B cell (primary cell): ENCODE data around the gene CRAT. TPM values are rescaled to one million over a fixed set of nuclear protein-coding genes. Genes with fewer than 3 reads are reported as not detected.
A peak's percentile ranks its signal among the peaks of the same experiment; 100 is the strongest.

Experiments
- ATAC-seq: fragments of 200-7000 bp; cut with Tn5 transposase; one replicate; pipeline ENCODE4 v1.10.0; 2021; ENCODE audit warnings: low read depth, mild to moderate bottlenecking, moderate number of reproducible peaks, moderate library complexity
- CTCF ChIA-PET: fragments of 350-600 bp; sonication (Branson Sonifier 250); formaldehyde crosslinking; loops from one replicate; lab custom pipeline; 2021; ENCODE audit warnings: antibody characterized with exemption, inconsistent platforms; lab: Charles Lee
- POLR2A ChIA-PET: fragments of 350-600 bp; sonication (Branson Sonifier 250); formaldehyde crosslinking; loops from one replicate; lab custom pipeline; 2021; ENCODE audit warnings: antibody characterized with exemption; lab: Charles Lee
- DNase-seq: peaks from one replicate; pipeline ENCODE4 v3.0.0; 2013
- H2AFZ ChIP-seq: 2 replicates; pipeline ENCODE4 v1.6.1; 2012; ENCODE audit warnings: mild to moderate bottlenecking, low read depth, low read length; ENCODE audit not compliant: insufficient read depth, poor library complexity, severe bottlenecking
- H3K27ac ChIP-seq, 2 donors: 1 replicate in 1 of 2; 2 replicates in 1 of 2; pipeline ENCODE4 v1.5.1; 2012 to 2013; ENCODE audit warnings: low read length in 2 of 2, mild to moderate bottlenecking in 2 of 2, moderate library complexity in 1 of 2
- H3K27me3 ChIP-seq, 4 experiments: fragments of 200-600 bp in 1 of 4; sonication (generic) in 1 of 4; replicated peaks in 1 of 4; 1 replicate in 2 of 4; 2 replicates in 2 of 4; pipeline versions ENCODE4 v1.6.1 to v1.7.0; 2013 to 2016; ENCODE audit warnings: low read length in 3 of 4, mild to moderate bottlenecking in 2 of 4, mixed read lengths in 1 of 4, moderate library complexity in 1 of 4; ENCODE audit not compliant: insufficient read depth in 4 of 4, control insufficient read depth in 3 of 4; ENCODE audit errors: control extremely low read depth in 1 of 4
- H3K36me3 ChIP-seq, 2 experiments: replicated peaks in 1 of 2; 1 replicate in 1 of 2; 2 replicates in 1 of 2; pipeline versions ENCODE4 v1.6.1 to v1.7.1; 2013; ENCODE audit warnings: low read length in 1 of 2; ENCODE audit not compliant: insufficient read depth in 2 of 2, control insufficient read depth in 1 of 2; ENCODE audit errors: control extremely low read depth in 1 of 2, extremely low read depth in 1 of 2
- H3K4me1 ChIP-seq, 2 donors: fragments of 200-600 bp in 1 of 2; sonication (generic) in 1 of 2; 1 replicate in 1 of 2; 2 replicates in 1 of 2; pipeline versions ENCODE4 v1.5.1 to v1.6.1; 2013 to 2017; ENCODE audit warnings: low read length in 2 of 2; ENCODE audit not compliant: control insufficient read depth in 2 of 2, insufficient read depth in 2 of 2
- H3K4me2 ChIP-seq: replicated peaks from 2 replicates; pipeline ENCODE3; 2012; ENCODE audit warnings: mild to moderate bottlenecking, low read depth, low read length; ENCODE audit not compliant: poor library complexity, severe bottlenecking
- H3K4me3 ChIP-seq, 5 experiments: fragments of 200-600 bp in 1 of 5; sonication (generic) in 1 of 5; 1 replicate in 3 of 5; 2 replicates in 2 of 5; pipeline versions ENCODE4 v1.5.1 to v1.7.0; 2011 to 2016; ENCODE audit warnings: low read length in 4 of 5, mild to moderate bottlenecking in 4 of 5, low read depth in 2 of 5, control low read depth in 1 of 5, moderate library complexity in 1 of 5; ENCODE audit not compliant: insufficient read depth in 1 of 5; ENCODE audit errors: control extremely low read depth in 1 of 5, extremely low read depth in 1 of 5
- H3K79me2 ChIP-seq: fragments of 200-600 bp; sonication (generic); one replicate; pipeline ENCODE4 v1.6.0; 2016; ENCODE audit warnings: low read length; ENCODE audit not compliant: control insufficient read depth, insufficient read depth
- H3K9ac ChIP-seq: fragments of 200-600 bp; sonication (generic); 2 replicates; pipeline ENCODE4 v1.6.1; 2017; ENCODE audit warnings: mild to moderate bottlenecking, low read length, moderate library complexity
- H3K9me3 ChIP-seq, 3 donors: one replicate each; pipeline versions ENCODE4 v1.6.1 to v1.7.1; 2013; ENCODE audit warnings: low read length in 2 of 3; ENCODE audit not compliant: control insufficient read depth in 2 of 3, insufficient read depth in 1 of 3; ENCODE audit errors: control extremely low read depth in 1 of 3
- H4K20me1 ChIP-seq: 2 replicates; pipeline ENCODE4 v1.6.0; 2012; ENCODE audit warnings: mild to moderate bottlenecking, low read length; ENCODE audit not compliant: insufficient read depth, control insufficient read depth, poor library complexity, severe bottlenecking
- H3K27ac Mint-ChIP-seq: one replicate; pipeline ENCODE4 v1.8.0; 2021; ENCODE audit warnings: mixed read lengths
- H3K27me3 Mint-ChIP-seq: one replicate; pipeline ENCODE4 v1.8.0; 2021; ENCODE audit warnings: mixed read lengths
- H3K4me1 Mint-ChIP-seq: one replicate; pipeline ENCODE4 v1.8.0; 2021; ENCODE audit warnings: mixed read lengths
- H3K4me3 Mint-ChIP-seq: one replicate; pipeline ENCODE4 v1.8.0; 2021; ENCODE audit warnings: mixed read lengths
- H3K9me3 Mint-ChIP-seq: one replicate; pipeline ENCODE4 v1.8.0; 2022; ENCODE audit warnings: mixed read lengths; ENCODE audit not compliant: insufficient read depth
- CTCF ChIP-seq: fragments of 200-600 bp; IDR thresholded peaks from one replicate; pipeline ENCODE4 v1.8.0; 2022; ENCODE audit warnings: antibody characterized with exemption, mild to moderate bottlenecking
- EZH2 ChIP-seq: IDR thresholded peaks from 2 replicates; pipeline ENCODE4 v1.6.1; 2012; ENCODE audit warnings: borderline replicate concordance, low read depth, mild to moderate bottlenecking, moderate library complexity, low read length; ENCODE audit not compliant: insufficient read depth, poor library complexity, severe bottlenecking
- WGBS: methylation state at CpG from one replicate; pipeline ENCODE4 v1.1.5; 2013; ENCODE audit warnings: missing lambda C conversion rate; ENCODE audit not compliant: insufficient coverage; 5-methylcytosine and 5-hydroxymethylcytosine counted together
- intact Hi-C: fragments of 100-400 bp; cut with micrococcal nuclease; formaldehyde crosslinking; loops from one replicate; pipeline ENCODE4 v1.10.0; 2022
- polyA plus RNA-seq: library from polyadenylated mRNA; depleted of rRNA; stranded (reverse); fragments of >200 nt; gene quantifications from 2 replicates; pipeline ENCODE4 v1.2.3, GENCODE V29; 2012
- total RNA-seq, 2 donors: library from RNA; stranded (reverse); fragments of 120-200 nt in 1 of 2; gene quantifications; 1 replicate in 1 of 2; 2 replicates in 1 of 2; pipeline versions ENCODE4 v1.2.3 to v1.2.4, GENCODE V29; 2013 to 2022

CRAT gene
- total and polyA plus RNA-seq, 2 donors (not counting 1 experiment from before 2014, with no cell fraction given) = 8.0 to 14.1 TPM

GRCh38 chr9:129111528-129112151 is 1.0 kb upstream of the CRAT start:
- peak; percentile 56 for DNase-seq
- 1% methylated on average over 27 of the region's 37 CpGs for WGBS
- Mint-ChIP-seq H3K4me1 (peaks cover 25% of the 10 kb centered on the region), H3K27ac (peak overlapping the region; percentile 96), H3K9me3 (no peaks in the 10 kb centered on the region), H3K4me3 (peak overlapping the region; percentile 96), H3K27me3 (no peaks in the 10 kb centered on the region)
- Histone ChIP-seq H3K27me3 (no peaks in the 10 kb centered on the region), H3K36me3 (no peaks in the 10 kb centered on the region), H2AFZ (peak overlapping the region; percentile 100), H3K9me3 (no peaks in the 10 kb centered on the region), H3K4me2 (peak overlapping the region; percentile 100), H3K4me1 (peaks cover 12 to 19% of the 10 kb centered on the region in 2 donors), H3K79me2 (peaks cover 47% of the 10 kb centered on the region), H3K4me3 (peak overlapping the region; percentile 36 to 97 (median 93)), H4K20me1 (no peaks in the 10 kb centered on the region), H3K9ac (peak overlapping the region; percentile 86), H3K27ac (peak overlapping the region; percentile 41 to 81)
- peak; percentile 2 for ATAC-seq
- TF ChIP-seq EZH2 = no peak
- no peak for TF ChIP-seq CTCF
- CTCF ChIA-PET = interaction anchor here (1.5 to 4.4 kb wide), 4 partner anchors 11 to 28 kb away, joined by 3 to 18 read pairs (median 8); no protein-coding TSS in a partner anchor
- intact Hi-C loops = loop anchor here (1.0 to 10.0 kb wide), 5 partner anchors 29 to 943 kb away; partner anchors contain the start of genes GPR107, IER5L, MIGA2 and TOR1B
- POLR2A ChIA-PET = interaction anchor here (0.6 to 1.1 kb wide), 3 partner anchors 31 to 513 kb away, joined by 3 to 6 read pairs (median 3); partner anchors contain the start of gene DOLPP1
